Esophagus muscularis mucosa (tissue), 4 donors: Measurements from ENCODE around the gene SLC13A3.
"Not testable (repeated sequence)": the region's sequence is repeated elsewhere in the genome, so short reads cannot be mapped to it uniquely, and the experiment has no call there.

Experiments used
- CTCF ChIP-seq, 3 experiments: fragments of 200-600 bp in 2 of 3; fragments of 450-650 bp in 1 of 3; sonication (generic) in 2 of 3; IDR thresholded peaks; one replicate each; pipeline ENCODE4 v1.5.1; 2017 to 2019; ENCODE audit warnings: antibody characterized with exemption in 3 of 3, mild to moderate bottlenecking in 2 of 3, moderate library complexity in 1 of 3
- EP300 ChIP-seq: sonication (generic); formaldehyde crosslinking; IDR thresholded peaks from one replicate; pipeline ENCODE4 v1.6.1; 2017; ENCODE audit warnings: antibody characterized with exemption
- POLR2A ChIP-seq: fragments of 450-650 bp; IDR thresholded peaks from one replicate; pipeline ENCODE4 v1.6.1; 2017; ENCODE audit warnings: antibody characterized with exemption, moderate library complexity, mild to moderate bottlenecking, low read depth
- POLR2AphosphoS5 ChIP-seq, 2 donors: sonication (generic); formaldehyde crosslinking; IDR thresholded peaks; one replicate each; pipeline ENCODE4 v1.6.1; 2017; ENCODE audit warnings: antibody characterized with exemption in 2 of 2

GRCh38 chr20:46676649-46677316 lies 25.5 kb upstream of the SLC13A3 start:
- TF ChIP-seq POLR2A; EP300; CTCF (IDR thresholded peaks at IDR 0.05); POLR2AphosphoS5 (IDR thresholded peaks at IDR 0.05): not testable (repeated sequence)
